ENCODE results near the gene ASIC1.

ASIC1 gene

DNA sequence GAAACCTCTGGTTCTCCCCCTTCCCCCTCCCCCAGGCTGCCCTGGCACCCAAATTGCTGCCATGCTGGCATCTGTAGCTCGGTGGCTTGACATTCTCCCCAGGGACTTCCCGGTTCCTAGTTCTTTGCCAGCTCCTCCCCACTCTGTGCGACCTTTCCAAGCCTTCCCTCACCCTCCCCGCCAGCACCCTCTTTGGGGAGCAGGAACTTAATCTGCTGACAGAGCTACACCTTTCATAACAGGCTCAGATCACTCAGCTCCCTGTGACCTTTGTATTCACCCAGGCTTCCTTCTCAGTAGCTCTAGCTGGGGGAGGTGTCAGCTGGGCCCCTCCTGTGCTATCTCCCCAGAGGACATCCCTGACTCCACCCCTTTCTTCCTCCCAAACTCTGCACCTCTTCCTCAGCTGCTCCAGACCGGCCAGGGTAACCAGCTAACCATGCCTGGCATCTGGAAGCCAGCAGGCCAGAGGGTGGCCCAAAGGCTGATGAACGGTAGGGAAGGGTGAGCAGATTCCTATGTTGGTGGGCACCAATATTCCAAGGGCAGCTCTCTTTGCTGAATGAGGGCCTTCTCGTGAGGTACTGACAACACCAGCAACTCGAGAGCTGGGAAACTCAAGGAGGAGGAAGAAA is 52.8 kb downstream of the ASIC1 start:
- no peak for DNase-seq

- no peak for DNase-seq
Observed at GRCh38 chr12:50110762-50111351, 53.5 kb downstream of the ASIC1 start.

DNA sequence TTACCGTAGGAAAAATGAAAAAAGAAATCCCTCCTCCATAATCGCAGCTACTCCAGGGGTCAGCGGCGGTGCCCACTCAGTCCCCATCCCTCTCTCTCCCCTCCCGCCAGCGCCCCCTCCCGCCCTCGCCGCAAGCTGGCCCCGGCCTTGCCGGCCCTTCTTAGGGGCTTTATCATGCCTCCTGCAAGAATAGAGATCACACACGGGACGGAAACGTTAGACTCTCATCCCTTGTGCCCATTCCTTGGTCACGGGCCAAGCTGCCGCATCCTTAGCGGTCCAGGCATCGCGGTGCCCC is 53.9 kb downstream of the ASIC1 start:
- no peak for DNase-seq

DNA sequence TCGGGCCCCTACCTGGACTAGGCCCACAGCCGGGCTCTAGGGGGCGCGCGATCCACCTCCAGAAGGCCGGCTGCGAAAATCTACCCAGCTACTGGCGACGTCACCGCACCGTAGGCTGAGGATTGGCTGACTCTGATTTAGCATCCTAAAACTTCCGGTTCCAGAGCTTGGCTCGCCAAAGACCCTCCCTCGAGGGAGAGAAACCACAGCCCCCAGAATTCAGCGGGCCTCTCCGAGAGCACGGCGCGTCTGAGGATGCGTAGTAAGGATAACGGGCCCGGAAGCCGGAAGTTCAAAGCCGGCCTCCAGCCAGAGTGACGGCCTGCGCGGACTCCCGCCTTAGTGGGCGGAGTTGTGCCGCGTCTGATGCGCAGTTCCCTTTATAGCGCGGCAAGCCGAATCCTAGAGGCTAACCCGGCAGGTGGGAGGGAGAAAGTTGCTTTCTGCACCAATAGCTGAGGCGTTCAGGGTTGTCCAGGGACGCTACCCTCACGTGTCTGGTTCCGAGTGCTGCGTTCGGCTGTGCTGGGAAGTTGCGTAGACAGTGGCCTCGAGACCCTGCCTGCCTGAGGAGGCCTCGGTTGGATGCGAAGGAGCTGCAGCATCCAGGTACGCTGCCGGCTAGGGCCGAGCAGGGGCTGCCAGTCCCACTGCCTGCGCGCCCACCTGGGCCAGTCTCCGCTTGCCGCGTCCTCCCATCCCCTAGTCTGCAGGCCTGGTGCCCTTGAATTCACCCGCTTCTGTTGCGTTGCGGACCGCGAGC is 54.5 kb downstream of the ASIC1 start, which contains the start of gene COX14:
Gene COX14 (plus strand): TSS at position 544 of the 763 bp plus-strand sequence. CDS start 7,808 bp downstream, outside the sequence.
- DNase-seq, result peak; percentile 99 to 100

DNA sequence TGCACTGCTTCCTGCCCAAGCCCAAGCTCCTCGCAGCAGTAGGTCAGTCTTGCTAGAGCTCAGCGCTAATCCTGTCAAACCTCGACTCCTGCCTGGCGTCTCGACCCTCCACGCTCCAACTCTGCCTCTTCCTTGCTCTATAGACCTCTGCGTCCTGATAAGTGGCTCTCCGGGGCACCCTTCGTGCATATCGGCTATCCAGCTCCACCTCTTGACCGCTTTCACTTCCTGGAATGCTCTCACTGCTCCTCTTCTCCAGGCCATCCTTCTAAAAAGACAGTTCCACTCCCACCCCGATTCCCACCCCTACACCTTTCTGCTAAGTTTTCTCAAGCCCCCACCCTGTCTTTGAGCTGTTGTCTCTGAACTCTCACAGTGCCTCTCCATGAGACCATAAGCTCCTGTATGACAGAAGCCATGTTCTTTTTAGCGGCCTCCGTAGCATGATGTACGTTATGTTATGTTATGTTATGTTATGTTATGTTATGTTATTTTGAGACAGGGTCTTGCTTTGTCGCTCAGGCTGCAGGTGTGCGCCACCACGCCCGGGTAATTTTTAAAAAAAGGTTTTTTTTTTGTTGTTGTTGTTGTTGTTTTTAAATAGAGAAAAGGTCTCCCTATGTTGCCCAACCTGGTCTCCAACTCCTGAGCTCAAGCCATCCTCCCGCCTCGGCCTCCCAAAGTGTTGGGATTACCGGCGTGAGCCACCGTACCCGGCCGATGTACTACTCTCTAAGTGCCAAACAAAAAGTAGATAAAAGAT is 55.2 kb downstream of the ASIC1 start:
- DNase-seq, result peak in 1 of 2 donors; percentile 26

- DNase-seq, result no peak
Observed at GRCh38 chr12:50117057-50117622, 59.7 kb downstream of the ASIC1 start.

DNA sequence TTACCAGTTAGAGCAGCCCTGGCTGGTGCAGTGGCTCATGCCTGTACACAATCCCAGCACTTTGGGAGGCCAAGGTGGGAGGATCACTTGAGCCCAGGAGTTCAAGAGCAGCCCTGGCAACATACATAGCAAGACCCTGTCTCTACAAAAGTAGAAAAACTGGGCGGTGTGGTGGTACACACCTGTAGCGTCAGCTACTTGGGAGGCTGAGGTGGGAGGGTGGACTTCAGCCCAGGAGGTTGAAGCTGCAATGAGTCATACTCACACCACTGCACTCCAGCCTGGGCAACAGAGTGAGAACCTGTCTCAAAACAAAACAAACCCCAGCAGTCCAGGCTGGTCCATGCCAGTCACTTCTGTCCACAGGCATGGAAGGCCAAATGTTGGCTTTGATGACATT is 62.0 kb downstream of the ASIC1 start:
- DNase-seq, result no peak

DNA sequence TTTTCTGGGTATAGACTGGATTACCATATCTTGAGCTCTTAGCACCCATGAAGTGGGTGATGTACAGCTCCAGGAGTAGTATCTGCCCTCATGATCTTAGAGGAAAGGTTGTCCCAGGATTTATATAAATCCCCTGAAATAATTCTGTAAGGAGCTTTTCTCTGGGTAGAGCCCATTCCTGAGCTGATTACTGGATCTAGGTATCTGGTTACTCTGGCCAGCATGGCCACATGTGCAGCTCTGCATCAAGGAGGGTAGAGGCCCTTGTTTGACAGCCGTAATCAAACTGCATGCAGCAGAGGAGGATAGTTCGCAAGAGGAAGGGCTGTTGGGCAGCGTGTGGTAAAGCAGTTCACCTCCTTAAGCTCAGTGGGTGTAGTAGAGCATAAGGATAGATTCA is 63.1 kb downstream of the ASIC1 start:
- DNase-seq, result no peak

DNA sequence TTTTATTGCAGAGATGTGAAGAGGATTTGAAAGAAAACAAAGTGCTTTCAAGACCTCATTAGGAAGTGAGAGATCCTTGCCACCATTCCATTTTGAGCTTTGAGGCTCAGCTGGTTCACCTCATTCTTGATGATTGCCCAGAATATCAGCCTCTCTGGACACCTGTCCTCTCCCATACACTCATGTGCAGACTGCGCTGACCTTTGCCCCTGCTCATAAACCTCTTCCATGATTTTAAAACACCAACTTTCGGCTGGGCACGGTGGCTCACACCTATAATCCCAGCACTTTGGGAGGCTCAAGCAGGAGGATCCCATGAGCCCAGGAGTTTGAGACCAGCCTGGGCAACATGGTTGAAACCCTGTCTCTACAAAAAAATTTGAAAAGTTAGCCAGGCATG is 63.6 kb downstream of the ASIC1 start:
- DNase-seq, result no peak

- no peak for DNase-seq
Observed at GRCh38 chr12:50121641-50122040, 64.2 kb downstream of the ASIC1 start.

DNA sequence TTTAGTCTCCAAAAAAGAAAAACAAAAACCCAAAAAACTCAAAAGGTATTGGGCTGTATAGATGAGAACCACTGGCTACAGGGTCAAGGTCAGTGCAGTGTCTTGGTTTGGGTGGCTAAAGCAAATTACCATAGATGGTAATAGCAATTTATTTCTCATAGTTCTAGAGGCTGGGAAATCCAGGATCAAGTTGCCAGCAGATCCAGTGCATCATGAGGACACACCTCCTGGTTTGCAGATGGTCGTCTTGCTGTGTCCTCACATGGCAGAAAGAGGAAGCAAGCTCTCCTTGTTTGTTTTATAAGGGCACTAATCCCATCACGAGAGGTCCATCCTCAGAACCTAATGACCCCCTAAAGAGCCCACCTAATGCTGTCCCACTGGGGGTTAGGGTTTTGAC is 65.8 kb downstream of the ASIC1 start:
- DNase-seq, result no peak

GRCh38 chr12:50127546-50127945 is 70.2 kb downstream of the ASIC1 start:
- no peak for DNase-seq

DNA sequence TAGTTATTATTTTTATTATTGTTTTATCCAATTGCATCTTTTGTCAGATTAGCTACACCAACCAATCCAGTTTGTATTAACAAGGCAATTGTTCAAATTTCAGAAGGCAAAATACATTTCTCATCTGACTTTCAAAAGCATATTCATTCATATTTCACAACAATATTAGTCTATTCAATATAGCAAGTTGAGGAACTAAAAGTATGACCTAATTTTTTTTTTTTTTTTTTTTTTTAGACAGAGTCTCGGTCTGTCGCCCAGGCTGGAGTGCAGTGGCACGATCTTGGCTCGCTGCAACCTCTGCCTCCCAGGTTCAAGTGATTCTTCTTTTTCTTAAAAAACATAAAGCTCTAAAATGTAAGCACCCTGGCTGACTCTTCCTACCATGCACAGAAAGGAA is 71.9 kb downstream of the ASIC1 start:
- DNase-seq, result no peak

DNA sequence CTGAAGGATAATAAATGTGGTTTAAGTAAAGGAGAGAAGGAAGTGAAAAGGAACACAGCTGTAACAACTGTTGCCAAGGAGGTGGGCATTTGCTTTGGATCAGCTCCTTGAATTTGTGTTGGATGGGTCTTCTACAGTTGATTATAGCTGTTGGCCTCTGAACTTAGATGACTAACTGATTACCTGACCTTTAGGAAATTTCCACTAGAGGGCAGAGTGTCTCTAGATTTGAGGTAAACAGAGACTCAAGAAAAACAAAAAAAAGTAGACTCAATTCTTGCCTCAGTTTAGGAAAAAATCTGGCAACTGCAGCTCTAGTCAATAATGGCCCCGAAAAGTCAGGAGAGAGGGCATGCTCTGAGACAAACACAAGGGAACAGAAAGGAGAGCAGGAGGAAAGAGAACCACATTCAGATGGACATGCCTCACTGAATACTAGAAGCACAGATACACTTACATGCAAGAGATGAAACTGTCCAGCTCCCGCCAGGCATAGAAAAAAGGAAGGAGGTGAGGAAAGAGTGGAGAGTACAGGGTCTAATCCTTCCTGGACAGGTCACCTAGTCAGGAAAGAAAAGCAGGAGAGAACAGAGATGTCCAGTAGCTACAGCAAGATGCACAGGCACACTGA is 75.2 kb downstream of the ASIC1 start:
- peak in 1 of 2 donors; percentile 15 for DNase-seq

All from hippocampal formation (tissue), 2 donors.